IPS-NIHi7 (cell line): ENCODE measurements around the gene FAM53B.

Experiments used
- DNase-seq: peaks from one replicate; pipeline ENCODE4 v3.0.0; 2012; ENCODE audit warnings: mixed read lengths; ENCODE audit errors: extremely low spot score

Gene FAM53B

DNA sequence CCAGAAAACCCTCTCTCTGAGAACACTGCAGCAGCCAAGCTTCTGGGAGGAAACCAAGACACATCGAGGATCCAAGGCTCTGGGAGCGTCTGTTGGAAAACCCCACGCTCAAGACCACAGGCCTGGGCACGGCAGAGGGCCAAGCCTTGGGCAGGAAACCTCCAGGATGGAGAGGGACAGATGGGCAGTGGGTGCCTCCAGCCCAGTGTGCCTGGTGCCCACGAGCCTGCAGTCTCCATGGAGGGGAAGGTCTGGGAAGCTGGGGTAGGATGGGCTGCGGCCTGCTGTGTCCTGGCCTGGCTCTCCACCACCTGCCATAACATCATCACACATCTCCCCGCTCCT is 96.1 kb downstream of the FAM53B start:
- no peak for DNase-seq

DNA sequence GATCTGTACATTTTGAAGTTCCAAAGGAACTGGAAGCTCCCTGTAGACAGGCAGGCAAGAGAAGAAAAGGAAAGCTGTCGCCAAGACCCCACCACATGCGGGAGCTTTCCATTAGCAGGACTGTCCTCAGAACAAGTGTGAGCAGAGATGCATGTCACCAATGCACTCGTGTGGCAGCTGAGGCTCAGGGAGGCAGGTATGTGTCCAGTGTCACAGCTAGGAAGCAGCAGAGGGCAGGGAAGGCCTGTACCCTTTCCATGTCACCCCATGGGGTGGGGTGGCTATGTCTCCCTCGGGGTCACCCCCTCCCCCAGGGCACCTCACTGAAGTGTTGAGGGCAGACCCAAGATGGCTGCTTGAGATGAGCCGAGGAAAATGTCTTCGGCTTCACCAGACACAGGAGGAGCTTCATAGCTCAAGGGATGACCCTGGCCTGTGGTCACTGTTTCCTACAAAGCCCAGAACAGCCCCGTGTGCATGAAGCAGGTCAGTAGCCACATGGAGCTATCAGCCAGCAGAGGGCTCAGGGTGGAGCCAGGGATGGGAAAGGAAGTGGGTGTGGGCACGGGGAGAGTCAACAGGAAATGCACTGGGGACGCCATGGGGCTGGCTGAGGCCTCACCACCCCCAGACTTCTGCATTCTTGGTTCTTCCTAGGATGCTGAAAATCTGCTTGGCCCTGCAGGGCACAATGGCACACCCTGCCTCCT is 96.6 kb downstream of the FAM53B start:
- DNase-seq = peak; percentile 59

DNA sequence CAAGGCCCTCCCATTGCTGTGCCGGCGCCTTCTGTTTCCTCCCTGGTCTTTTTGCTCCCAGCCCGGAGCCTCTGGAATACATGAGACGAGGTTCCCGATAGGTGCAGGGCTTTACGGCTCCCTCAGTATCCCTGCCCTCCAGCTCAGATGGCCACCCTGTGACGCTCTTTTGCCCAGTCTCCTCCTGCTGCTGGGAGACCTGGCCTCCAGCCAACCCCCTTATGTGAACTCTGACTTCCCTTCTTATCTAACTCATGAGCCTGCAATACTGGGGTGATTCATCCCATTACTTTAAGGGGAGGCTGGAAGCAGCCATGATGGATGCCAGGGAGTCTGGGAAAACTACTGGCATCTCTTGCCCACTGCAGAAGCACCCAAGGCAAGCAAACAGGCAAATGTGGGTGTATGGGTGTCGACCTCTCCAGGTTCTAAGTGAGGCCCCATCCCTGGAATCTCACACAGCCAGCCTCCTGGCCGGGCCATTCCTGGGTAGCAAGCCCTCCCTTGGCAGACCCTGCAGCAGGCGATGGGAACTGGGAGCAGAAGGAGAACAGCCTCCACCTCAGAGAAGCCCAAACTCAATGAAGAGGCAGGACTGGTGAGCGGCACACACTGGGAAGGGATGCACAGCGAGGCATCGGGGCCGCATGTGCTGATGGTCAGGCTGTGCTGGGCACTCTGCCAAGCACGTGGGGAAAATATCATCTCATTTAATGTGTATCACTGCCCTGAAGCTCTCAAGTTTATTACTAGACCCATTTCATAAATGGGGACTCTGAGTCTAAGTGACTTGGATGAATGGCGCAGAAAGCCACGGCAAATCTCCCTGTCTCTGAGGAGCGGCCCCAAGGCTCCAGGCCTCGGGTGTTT is 97.5 kb downstream of the FAM53B start:
- DNase-seq = no peak

DNA sequence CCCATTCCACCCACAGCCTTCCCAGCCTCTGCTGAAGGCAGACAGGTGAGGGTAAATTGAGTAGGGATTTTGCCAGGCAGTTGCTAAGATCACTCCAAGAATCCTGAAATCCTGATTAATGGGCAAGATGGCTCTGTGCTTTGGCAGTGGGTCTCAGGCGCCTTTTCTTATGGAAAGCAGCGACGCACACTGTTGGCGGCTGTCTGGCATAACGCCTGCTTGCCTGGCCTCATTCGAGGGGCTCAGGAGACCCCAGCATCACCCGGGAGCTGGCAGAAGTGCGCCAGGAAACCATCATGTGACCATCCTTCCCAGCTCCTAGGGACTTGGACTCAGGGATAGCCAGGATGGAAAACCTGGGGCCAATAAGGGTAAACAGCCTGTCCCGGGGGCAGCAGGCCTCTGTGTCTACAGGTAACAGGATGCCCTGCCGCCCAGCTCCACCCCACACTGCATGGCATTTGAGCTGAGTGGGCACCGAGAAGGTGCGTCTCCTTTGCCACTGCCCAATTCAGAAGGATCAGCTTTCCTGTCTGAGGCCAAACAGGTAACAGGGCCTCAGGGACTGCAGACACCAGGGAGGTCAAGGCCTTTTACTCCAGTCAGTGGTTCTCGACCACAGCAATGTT is 98.6 kb downstream of the FAM53B start:
- no peak for DNase-seq

DNA sequence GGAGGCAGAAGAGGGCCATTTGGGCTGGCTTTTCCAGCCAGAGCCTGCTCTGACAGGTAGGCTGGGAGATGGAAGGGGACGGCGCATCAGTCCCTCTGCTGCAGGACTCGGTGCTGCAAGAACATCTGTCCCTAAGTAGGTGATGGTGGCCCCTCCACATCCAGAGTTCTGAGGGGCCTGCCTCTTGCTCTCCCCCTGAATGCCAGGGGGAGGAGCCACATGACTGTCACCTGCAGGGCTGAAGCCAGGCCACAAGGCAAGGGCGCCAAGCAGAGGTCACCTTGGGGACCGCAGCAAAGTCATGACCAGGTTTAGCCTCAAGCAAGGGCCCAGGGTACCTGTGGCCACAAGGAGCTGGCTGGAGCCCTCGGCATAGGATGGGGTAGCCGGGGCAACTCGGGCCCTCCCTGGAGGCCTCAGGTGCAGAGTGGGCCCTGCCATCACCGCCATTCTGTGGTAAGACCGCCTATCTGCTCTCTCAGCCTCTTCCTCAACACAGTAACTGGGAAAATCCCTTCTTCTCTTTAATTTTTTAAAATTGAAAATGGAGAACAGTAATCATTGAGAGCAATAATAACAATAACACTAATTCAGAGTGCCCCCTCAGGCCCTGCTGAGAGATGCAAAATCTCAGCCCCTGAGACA is 99.3 kb downstream of the FAM53B start:
- DNase-seq = peak; percentile 46

DNA sequence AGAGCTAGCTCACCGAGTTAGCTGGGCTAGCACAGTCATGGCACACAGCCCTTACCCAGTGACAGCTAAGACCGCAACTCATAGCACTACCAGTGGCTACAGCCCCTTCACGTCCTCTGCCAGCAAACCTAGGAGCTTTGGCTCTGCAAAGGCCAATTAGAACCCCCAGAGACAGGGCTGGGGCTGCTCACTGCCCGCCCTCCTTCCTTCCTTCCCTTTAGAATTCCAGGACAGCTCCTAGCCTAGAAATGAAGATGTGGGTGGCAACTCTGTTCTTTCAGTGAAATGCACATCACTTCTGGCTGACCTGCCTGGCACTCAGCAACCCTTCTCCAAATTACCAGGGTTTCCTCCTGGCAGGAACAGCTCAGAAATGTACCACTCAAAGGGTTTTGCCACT is 99.9 kb downstream of the FAM53B start:
- no peak for DNase-seq

DNA sequence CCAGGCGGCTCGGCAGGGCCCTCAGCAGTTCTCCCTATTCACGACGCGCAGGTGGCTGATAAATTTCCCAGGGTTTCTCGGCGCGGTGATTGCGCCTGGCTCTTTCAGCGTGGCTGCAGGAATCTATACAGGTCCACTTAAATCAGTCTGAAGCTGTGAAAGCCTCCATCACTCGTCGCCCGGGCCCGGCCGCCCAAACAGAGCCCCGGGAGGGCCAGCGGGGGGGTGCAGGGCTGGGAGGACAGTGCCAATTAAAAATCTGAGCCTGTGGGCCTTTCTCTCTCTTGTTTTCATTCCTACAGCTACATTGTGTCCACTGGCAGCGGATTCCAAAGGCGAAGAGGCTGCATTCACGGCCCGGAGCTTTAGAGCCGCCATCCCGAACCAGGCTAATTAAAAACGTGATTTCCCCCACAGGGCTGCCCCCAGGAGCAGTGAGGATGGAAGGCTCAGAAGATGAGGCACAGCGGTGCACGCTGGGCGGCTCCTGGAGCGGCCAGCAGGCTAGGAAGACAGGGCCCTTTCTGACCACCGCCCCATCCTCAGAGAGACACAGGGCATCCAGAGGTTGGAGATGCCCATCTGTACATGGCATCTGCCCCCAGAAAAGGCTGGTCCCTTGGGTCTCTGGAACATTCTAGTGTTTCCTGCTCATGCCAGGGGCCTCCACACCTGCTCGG is 100.7 kb downstream of the FAM53B start:
- DNase-seq = no peak

DNA sequence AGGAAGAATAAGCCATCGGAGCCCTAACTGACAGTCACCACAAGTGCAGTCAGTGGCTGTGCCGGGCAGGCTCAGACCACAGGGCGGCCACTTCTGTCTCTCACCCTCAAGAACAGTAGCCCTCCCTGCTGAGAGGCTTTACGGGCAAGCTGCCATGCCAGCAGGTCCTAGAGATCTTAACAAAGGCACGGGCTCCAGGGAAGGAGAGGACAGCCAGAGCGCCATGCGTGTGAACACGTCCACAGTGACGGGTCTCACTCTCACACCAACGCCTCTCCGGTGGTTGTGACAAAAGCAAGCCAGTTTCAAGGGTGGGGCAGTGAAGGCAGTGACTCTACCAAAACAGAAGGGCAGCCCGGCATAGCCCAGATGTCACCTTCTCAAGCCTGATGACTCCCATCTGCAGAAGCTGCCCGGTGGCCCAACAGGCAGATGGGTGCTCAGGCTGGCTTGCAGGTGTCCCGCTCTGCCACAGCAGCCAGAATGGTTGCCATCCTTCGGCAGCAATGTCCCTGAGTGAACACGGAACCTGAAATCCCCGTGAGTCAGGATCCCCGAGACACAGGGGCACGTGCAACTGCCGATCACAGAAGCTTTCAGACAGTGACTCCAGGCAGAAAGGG is 102.0 kb downstream of the FAM53B start:
- no peak for DNase-seq

DNA sequence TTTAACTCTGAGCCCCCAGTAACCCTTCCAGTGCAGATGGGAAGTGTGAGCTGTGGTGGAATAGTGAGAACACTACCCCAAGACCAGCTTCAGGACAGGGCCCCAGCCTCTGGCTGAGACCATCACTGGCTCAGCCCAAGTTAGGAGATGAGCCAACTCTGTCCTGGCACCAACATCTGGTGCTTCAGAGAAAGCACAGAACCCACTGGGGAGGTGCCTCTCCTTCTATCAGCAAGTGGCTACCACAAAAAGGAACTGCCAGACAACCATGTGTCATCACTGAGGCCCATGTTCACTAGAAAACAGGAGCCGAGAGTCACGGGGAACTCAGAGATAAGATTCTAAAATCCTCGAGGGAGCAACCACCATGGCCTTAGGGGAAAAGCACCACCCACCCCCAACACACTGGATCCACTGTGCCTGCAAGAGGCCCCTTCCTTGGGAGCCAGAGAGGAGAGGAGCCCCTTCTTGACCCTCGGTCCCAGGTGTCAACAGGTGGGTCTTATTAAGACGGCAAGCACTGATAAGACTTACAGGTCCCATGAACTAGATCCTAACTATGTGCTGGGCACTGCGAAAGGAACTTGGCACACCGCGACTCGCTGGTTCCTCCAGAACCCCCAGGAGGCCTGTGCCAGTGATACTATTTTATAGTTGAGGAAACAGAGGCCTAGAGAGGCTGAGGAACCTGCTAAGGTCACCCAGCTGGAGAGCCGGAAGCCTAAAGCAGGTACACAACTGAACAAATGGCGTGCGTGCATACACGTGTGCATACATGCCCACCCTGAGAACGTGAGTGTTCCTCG is 102.7 kb downstream of the FAM53B start:
- DNase-seq = no peak

DNA sequence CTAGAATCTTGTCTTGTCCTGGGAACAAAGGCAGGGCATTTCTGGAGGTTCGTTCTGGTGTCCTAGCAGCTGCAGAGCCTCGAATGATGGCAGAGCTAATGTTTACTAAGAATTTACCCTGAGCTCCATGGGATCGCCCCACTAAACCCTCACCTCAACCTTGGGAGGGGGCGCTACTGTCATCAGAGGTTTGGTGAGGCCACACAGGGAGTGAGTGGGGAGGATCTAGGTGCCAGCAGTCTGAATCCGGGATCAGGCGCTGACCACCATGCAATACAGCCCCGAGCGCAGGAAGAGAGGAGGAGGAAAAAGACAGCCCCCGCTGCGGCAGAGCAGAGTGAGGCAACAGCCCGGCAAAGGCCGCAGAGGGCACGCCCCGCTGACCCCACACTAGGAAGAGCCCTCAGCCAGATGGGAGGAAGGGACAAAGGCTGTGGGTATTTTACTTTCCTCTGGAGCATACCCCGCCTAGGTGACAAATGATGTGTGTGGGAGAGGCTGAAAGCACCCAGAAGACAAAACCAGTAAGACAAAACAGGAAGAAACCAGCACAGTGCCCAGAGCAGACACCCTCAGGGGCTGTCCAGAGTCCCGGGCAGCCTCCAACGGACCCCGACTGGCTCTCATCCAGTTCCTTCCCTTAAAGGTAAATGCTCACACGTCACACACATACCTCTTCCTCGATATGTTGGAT is 103.5 kb downstream of the FAM53B start:
- no peak for DNase-seq

DNA sequence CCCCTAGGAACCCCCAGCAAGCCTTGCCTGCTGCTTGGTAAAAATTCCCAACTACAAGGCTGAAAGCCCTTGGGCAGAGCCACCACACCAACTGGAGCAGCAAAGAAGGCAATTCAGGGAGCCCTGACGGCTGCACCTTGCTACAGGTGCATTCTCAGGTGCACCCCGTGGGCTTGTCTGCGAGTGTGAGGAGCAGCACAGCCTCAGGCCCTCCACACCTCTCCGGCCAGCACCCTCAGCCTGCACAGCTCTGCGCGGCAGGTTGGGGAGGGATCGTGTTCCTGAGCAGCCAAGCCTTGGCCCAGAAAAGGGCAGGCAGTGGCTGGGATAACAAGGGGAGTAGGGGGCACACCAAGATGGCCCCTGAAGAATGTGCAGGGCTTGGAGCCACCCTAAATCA is 104.1 kb downstream of the FAM53B start:
- DNase-seq = no peak

DNA sequence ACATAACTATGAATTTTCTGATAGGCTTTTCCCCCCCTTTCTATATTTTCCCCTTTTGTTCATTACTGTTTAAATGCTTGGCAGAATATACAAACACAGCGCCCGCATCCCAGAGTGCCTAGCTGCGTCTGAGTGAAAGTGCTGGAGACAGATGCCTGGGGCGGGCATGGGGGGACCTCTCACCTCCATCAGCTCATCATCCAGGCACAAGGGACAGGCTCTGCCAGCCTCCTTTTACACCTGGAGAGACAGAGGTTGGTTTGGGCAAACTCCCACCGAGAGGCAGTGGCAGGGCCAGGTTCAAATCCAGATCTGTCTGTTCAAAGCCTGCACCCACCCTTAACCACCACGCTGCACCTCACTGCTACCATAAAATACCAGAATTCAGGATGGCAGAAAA is 104.5 kb downstream of the FAM53B start:
- DNase-seq = no peak

DNA sequence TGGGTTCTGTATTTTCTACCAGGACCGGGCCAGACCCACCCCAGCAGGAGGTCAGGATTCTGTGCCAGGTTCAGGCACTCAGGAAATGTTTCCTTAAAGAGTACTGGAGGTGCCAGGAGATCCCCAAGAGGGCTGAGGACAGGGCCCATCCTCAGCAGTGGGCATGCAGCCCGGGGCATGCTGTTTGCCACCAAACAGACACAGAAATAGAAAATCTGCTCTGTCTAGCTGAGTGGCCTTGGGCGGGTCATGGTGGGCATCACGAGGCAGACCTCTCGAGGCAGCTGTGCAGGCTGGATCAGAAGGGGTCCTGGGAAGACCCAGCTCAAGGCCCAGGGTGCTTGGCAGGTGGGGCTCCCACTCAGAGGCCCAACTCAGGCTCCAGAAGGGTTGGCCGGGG is 105.0 kb downstream of the FAM53B start:
- no peak for DNase-seq

DNA sequence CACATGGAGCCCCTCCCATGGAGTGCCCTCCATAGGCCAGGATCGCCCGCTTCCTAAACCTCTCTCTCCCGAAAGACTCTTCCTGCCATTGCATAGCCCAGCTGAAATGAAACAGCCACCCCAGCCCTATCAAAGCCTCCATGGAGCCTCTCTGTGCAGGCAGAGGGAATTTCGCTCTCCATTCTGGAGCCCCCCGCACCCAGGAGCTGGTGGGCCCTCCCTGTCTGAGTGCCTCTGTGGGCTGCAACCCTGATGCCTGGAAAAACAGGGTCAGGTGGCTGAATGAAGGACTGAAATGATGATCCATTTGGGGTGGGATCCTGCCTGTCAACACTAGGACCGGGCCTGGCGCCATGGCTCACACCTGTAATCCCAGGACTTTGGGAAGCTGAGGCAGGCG is 106.4 kb downstream of the FAM53B start:
- no peak for DNase-seq

DNA sequence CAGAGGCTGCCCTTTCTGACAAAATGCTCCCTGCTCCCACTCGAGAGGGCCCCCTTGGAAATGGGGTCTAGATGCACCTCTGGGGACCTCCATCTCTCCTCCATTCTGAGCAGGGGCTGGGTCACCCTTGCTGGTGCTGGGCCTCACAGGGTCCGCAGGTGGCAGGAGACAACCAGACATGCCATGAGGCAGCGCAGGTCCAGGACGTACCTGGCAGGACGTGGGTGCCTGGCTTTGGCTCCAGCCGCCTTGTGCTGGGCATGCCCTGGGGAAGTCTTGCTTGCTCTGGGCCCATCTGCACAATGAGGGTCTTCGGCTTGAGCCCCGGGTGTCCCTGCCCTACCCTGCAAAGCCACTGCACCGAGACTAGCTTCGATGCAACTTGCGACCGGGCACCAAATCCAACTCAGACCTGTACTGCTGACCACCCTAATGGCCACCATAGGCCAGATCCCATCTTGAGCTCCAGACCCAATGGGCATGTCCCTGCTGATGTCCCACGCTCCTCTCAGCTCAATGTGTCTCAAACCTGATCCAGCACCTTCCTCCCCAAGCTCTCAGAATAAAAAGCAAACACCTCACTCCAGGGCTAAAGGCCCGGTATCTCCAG is 107.0 kb downstream of the FAM53B start:
- no peak for DNase-seq

DNA sequence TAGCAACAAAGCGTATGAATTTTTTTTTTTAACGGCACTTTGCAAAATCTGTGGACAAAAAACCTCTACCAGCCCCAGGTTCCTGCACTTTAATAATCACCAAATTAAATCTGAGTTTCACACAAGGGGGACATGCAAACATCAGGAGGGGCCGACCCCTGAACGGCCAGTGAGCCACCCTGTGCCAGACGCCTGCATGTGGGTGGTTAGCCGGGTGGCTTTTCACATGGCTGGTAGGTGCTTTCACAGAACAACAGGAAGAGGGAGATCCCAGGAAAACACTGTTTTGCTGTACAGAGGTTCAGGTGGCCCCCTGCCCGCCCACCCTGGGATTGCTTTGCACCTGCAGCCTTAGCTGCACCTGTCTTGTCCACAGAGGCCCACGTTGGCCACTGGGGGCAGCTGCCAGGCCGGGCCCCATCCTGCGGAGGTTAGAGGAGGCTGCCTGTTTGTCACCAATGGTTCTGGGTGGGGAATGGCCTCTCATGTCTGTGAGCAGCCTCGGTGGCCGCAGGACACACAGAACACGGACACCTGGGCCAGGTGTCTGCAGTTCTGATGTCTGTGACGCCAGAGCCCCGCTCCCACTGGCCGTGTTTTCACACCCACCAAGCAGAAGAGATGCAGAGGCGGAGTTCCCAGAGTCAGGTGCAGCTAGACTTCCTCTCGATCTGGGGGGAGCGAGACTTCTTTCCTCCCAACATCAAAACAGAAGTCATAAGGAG is 107.7 kb downstream of the FAM53B start:
- DNase-seq = no peak

DNA sequence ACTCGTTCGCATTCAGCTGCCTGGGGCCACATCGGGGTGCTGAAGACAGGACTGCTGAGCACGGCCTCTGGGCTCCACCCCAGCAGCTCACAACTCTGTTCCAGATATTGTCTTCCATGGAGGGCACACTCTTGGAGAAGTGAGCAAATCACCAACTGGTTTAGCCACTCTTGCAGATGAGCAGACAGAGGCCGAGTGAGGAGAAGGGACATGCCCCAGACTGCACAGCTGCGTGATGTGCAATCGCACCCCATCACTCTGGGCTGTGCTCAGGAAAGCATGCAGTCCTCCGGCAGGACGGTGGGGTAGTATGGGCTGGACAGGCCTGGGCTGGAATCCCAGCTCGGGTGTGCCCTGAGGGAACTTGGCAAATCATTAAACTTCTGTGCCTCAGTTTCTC is 111.6 kb downstream of the FAM53B start:
- no peak for DNase-seq

DNA sequence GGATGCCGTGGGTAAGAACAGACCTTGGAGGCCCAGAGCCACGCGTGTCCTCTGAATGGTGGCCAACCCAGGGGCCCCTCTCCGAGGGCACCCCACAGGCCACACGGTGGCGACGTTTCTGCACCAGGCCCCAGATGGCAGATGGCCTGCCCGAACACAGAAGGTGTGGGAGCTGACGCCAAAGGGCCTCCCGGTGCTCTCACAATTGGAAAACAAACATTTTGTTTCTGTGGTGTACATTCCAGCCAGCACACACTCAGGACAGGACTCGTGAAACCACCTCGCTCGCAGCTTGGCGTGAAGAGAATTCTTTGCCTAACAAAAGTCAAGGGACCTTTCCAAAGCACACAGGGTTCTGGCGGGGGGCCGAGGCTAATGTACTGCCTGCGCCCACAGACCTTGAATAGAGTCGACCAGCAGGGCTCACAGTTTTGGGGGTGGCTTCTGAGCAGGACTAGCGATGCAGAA is 112.1 kb downstream of the FAM53B start:
- DNase-seq = peak; percentile 71

DNA sequence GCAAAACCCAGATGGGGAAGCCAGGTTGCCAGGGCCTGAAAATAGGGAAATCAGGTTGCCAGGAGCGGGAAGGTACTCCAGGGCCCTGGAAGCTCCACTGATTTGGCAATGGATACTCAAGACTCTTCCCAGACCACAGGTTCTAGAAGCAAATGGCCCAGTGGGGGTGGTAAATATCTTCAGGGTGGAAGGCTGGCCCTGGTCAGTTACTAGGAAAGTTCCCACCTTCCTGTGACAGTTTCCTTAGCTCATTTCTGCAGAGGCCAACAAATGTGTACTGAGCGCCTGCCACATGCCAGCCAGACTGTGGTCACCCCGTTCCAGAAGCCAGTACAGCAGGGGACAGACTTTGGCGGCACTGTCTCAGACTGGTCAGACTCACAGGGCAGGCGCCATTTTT is 113.6 kb downstream of the FAM53B start:
- DNase-seq = no peak
